ENCODE measurements around the gene ARHGAP26.

DNA sequence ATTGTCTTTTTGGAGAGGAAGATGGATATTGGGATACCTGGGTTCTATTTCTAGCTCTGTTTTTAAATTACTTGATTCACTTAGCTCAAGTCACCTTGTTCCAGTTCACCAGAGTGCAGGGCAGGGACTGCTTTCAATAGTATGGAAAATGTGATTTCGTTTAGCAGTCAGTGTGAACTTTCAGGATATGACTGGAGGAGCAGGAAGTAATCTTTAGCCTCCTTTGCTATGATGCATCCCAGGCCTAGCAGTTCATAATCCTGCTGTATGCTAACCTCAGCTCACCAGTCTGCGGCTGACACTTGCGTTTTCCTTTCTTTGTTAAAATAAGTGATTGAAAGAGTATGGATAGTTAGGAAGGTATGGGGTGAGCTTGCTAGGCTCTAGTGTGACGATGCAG is 169.7 kb downstream of the ARHGAP26 start:
- TF ChIP-seq, protein P1, sequence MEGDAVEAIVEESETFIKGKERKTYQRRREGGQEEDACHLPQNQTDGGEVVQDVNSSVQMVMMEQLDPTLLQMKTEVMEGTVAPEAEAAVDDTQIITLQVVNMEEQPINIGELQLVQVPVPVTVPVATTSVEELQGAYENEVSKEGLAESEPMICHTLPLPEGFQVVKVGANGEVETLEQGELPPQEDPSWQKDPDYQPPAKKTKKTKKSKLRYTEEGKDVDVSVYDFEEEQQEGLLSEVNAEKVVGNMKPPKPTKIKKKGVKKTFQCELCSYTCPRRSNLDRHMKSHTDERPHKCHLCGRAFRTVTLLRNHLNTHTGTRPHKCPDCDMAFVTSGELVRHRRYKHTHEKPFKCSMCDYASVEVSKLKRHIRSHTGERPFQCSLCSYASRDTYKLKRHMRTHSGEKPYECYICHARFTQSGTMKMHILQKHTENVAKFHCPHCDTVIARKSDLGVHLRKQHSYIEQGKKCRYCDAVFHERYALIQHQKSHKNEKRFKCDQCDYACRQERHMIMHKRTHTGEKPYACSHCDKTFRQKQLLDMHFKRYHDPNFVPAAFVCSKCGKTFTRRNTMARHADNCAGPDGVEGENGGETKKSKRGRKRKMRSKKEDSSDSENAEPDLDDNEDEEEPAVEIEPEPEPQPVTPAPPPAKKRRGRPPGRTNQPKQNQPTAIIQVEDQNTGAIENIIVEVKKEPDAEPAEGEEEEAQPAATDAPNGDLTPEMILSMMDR (IDR thresholded peaks at IDR 0.05) = no peak
- TF ChIP-seq TCF7L2 (IDR thresholded peaks at IDR 0.05; ENCODE audit: low read depth, low read length) = no peak
